Activated CD4-positive, alpha-beta T cell treated with anti-CD3 and anti-CD28 coated beads for 36 hours (primary cell): Measurements from ENCODE around the gene ZNF503. TPM values are rescaled to one million over a fixed set of nuclear protein-coding genes. Genes with fewer than 3 reads are reported as not detected.

ENCODE experiments used
- ATAC-seq: fragments of 200-7000 bp; cut with Tn5 transposase; one replicate; pipeline ENCODE4 v1.10.0; 2021; ENCODE audit warnings: mild to moderate bottlenecking, moderate library complexity
- CTCF ChIA-PET: fragments of 350-600 bp; sonication (Branson Sonifier 250); formaldehyde crosslinking; loops from one replicate; lab custom pipeline; 2021; ENCODE audit warnings: antibody characterized with exemption; lab: Charles Lee
- POLR2A ChIA-PET: fragments of 350-600 bp; sonication (Branson Sonifier 250); formaldehyde crosslinking; loops from one replicate; lab custom pipeline; 2021; ENCODE audit warnings: antibody characterized with exemption, inconsistent platforms; lab: Charles Lee
- DNase-seq: peaks from one replicate; pipeline ENCODE4 v3.0.0-alpha.2; 2020
- H3K27ac Mint-ChIP-seq: one replicate; pipeline ENCODE4 v1.8.0; 2021; ENCODE audit warnings: mixed read lengths
- H3K27me3 Mint-ChIP-seq: one replicate; pipeline ENCODE4 v1.8.0; 2021; ENCODE audit warnings: mixed read lengths
- H3K36me3 Mint-ChIP-seq: one replicate; pipeline ENCODE4 v1.8.0; 2021; ENCODE audit warnings: low read depth, mixed read lengths
- H3K4me1 Mint-ChIP-seq: one replicate; pipeline ENCODE4 v1.8.0; 2021; ENCODE audit warnings: mixed read lengths
- H3K4me3 Mint-ChIP-seq: one replicate; pipeline ENCODE4 v1.8.0; 2021; ENCODE audit warnings: mild to moderate bottlenecking, moderate library complexity, mixed read lengths
- H3K9me3 Mint-ChIP-seq: one replicate; pipeline ENCODE4 v1.8.0; 2021; ENCODE audit warnings: low read depth, mixed read lengths
- intact Hi-C, 2 experiments: fragments of 100-400 bp; cut with DNase I in 1 of 2; cut with micrococcal nuclease in 1 of 2; formaldehyde crosslinking; loops; one replicate each; pipeline versions ENCODE4 v1.14.2 to v1.15.1; 2022 to 2024; cut with DNase I, micrococcal nuclease
- total RNA-seq, 2 experiments: library from RNA; stranded (reverse); gene quantifications; one replicate each; pipeline ENCODE4 v1.2.3, GENCODE V29; 2021

The ZNF503 gene
- total RNA-seq, 2 experiments from 2014 or later, result 0.40 to 0.46 TPM

DNA sequence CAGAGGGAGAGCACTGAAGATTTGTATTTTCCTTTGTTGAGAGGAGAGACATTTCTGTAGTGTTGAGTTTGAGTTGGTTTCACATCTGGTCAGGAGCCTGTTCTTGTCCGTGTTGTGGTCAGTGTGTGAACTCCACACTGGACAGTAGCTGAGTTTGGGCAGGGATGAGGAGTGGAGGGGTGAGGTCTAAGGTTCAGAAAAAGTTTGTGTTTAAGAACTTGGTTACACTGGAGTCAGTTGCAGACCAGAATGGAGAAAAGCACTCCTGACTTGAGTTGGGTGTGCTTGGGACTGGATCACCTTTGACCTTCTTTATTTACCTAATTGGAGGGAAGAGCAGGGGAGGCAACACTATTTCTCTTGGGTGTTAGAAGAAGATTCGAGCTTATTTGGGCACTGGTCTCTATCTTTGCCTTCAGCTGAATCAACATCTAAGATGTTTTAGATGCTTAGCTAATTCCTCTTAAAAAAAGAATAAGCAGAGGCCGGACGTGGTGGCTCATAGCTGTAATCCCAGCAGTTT is 38.8 kb upstream of the ZNF503 start:
- Mint-ChIP-seq H3K27ac (no peak overlapping the region), H3K4me3 (no peak overlapping the region), H3K36me3 (no peaks in the 10 kb centered on the region), H3K27me3 (peaks cover 11% of the 10 kb centered on the region), H3K4me1 (no peaks in the 10 kb centered on the region), H3K9me3 (peaks cover 15% of the 10 kb centered on the region)
- POLR2A ChIA-PET, result no interaction called here
- intact Hi-C loops, result no loop called here
- no peak for DNase-seq
- ATAC-seq, result no peak
- CTCF ChIA-PET, result no interaction called here

DNA sequence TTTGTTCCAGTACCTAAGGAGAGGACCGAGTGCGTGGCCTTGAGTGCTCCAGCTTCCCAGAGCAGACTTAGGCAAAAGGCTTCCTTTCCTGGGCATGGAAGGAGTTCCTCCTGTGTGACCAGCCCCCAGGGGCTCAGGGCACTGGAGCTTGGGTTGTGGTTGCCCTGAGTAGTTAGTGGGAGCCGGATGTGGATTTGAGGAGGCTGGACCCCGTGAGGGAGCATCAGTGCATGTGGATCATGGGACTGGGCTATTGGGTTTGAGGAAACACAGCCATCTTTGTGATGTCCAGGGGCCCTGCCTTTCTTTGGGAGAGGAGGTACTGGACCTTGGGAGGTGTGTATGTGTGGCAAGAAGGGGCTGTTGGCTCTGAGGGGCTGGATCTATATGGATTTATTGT is 38.2 kb upstream of the ZNF503 start:
- ATAC-seq (no peak), DNase-seq (no peak)
- H3K27me3 Mint-ChIP-seq, result peaks cover 11% of the 10 kb centered on the region
- POLR2A ChIA-PET, result no interaction called here
- H3K27ac Mint-ChIP-seq, result no peak overlapping the region
- CTCF ChIA-PET, result no interaction called here
- H3K4me3 Mint-ChIP-seq, result no peak overlapping the region
- peaks cover 15% of the 10 kb centered on the region for H3K9me3 Mint-ChIP-seq
- H3K4me1 Mint-ChIP-seq, result no peaks in the 10 kb centered on the region
- H3K36me3 Mint-ChIP-seq, result no peaks in the 10 kb centered on the region
- intact Hi-C loops, result no loop called here

DNA sequence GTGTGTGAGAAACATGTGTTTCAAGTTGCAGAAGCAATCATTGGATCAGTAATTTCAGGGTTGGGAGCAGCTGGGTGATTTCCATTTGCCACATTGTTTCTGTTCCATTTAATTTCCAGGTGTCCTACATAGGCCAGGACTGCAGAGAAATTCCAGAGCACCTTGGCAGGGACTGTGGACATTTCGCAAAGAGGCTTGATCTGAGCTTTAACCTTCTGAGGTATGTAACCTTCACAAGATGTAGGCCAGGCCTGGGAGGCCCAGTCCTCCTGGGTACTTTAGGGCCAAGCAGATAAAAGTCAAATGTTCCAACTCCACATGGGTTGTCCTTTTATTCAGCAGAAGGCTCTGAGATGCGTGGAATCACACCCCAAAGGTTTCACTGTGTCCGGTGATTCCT is 36.7 kb upstream of the ZNF503 start:
- ChIA-PET POLR2A (no interaction called here), CTCF (no interaction called here)
- H3K9me3 Mint-ChIP-seq, result peaks cover 7% of the 10 kb centered on the region
- intact Hi-C loops, result no loop called here
- H3K27ac Mint-ChIP-seq, result no peak overlapping the region
- H3K36me3 Mint-ChIP-seq, result no peaks in the 10 kb centered on the region
- H3K4me1 Mint-ChIP-seq, result no peaks in the 10 kb centered on the region
- no peak overlapping the region for H3K4me3 Mint-ChIP-seq
- ATAC-seq, result no peak
- peaks cover 16% of the 10 kb centered on the region for H3K27me3 Mint-ChIP-seq
- no peak for DNase-seq

DNA sequence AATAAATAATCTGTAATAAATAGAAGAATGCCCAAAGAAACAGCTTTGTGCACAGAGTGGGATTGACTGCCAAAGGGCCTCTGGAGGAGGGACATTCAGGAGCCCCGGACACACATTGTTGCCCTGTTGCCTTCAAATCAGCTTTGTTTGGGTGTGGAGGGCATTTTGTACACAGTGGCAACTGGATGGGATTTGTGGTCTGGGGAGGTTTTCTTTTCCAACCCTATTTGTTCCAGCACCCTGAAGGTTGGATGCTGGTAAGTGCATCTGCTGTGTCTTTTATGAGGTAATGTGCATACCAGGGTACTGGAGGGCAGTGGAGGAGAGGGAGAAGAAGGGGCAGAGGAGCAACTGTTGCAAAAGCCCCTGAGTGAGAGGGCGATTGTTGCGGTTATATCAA is 36.1 kb upstream of the ZNF503 start:
- POLR2A ChIA-PET, result no interaction called here
- Mint-ChIP-seq H3K36me3 (no peaks in the 10 kb centered on the region), H3K4me1 (no peaks in the 10 kb centered on the region), H3K27me3 (peaks cover 20% of the 10 kb centered on the region), H3K4me3 (no peak overlapping the region), H3K27ac (no peak overlapping the region), H3K9me3 (peaks cover 4% of the 10 kb centered on the region)
- intact Hi-C loops, result no loop called here
- CTCF ChIA-PET, result no interaction called here
- DNase-seq (no peak), ATAC-seq (no peak)

DNA sequence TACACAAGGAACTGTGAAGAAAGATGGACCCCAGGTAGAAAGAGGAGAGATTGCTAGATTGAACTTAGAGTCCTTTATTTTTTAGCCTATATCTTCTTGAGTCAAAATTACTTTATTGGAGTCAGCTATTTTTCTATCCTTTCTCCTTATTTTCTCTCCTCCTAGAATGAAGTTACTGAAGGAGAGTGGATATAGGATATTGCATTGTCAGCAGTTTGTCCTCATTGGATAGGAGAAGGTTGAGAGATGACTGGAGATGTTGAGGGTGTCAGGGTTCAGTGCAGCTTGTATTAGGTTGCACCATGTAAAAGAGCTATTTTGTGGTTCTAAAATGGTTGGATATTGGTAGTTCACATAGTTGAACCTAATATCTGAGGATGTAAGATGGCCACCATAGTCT is 35.3 kb upstream of the ZNF503 start:
- DNase-seq, result no peak
- no peak overlapping the region for H3K27ac Mint-ChIP-seq
- ATAC-seq, result no peak
- H3K4me3 Mint-ChIP-seq, result no peak overlapping the region
- no peaks in the 10 kb centered on the region for H3K9me3 Mint-ChIP-seq
- ChIA-PET POLR2A (no interaction called here), CTCF (no interaction called here)
- no peaks in the 10 kb centered on the region for H3K4me1 Mint-ChIP-seq
- H3K27me3 Mint-ChIP-seq, result peaks cover 28% of the 10 kb centered on the region
- no peaks in the 10 kb centered on the region for H3K36me3 Mint-ChIP-seq
- intact Hi-C loops, result no loop called here

DNA sequence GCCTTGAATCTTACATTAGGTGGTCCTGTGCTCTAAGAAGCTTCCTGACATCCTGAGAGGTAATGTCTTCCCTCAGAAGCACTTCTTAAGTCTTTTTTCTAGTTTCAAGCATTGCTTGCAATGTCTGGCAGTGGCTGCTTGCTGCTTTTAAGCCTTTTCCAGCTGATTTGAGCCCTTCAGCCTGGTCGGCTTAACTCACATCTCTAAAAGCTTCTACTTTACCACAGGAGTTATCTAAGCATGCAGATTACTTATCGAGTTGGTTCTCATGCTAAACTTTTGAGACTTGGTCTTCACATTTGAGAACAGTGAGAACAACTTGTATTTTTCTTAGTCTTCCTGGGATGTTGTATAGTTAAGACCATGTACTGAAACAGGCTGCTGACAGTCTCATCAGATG is 33.7 kb upstream of the ZNF503 start:
- ATAC-seq, result no peak
- peaks cover 30% of the 10 kb centered on the region for H3K27me3 Mint-ChIP-seq
- intact Hi-C loops, result no loop called here
- no peak overlapping the region for H3K4me3 Mint-ChIP-seq
- ChIA-PET POLR2A (no interaction called here), CTCF (interaction anchor here (0.7 kb wide), 1 partner anchor 8 kb away, joined by 3 read pairs; no protein-coding TSS in a partner anchor)
- no peaks in the 10 kb centered on the region for H3K9me3 Mint-ChIP-seq
- no peak overlapping the region for H3K27ac Mint-ChIP-seq
- DNase-seq, result no peak
- no peaks in the 10 kb centered on the region for H3K36me3 Mint-ChIP-seq
- H3K4me1 Mint-ChIP-seq, result no peaks in the 10 kb centered on the region

DNA sequence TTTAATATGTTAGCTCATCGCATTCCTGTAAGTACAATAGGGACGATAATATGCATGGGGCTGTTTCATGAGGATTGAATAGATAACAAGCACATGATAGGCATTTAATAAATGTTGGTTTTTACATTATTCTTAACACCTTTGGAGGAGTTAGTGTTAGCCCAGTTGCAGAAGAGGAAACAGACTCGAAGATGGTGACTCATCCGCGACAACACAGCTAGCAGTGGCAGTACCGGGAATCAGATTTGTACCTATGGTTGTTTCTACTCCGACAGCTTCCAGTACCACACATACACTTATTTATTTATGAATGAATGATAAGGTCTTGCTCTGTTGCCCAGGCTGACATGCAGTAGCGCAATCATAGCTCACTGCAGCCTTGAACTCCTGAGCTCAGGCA is 32.7 kb upstream of the ZNF503 start:
- DNase-seq (no peak), ATAC-seq (no peak)
- no peak overlapping the region for H3K27ac Mint-ChIP-seq
- intact Hi-C loops, result no loop called here
- H3K4me1 Mint-ChIP-seq, result no peaks in the 10 kb centered on the region
- H3K36me3 Mint-ChIP-seq, result no peaks in the 10 kb centered on the region
- H3K9me3 Mint-ChIP-seq, result no peaks in the 10 kb centered on the region
- ChIA-PET POLR2A (no interaction called here), CTCF (interaction anchor here (0.5 kb wide), 1 partner anchor 104 kb away, joined by 3 read pairs; no protein-coding TSS in a partner anchor)
- peaks cover 34% of the 10 kb centered on the region for H3K27me3 Mint-ChIP-seq
- H3K4me3 Mint-ChIP-seq, result no peak overlapping the region

DNA sequence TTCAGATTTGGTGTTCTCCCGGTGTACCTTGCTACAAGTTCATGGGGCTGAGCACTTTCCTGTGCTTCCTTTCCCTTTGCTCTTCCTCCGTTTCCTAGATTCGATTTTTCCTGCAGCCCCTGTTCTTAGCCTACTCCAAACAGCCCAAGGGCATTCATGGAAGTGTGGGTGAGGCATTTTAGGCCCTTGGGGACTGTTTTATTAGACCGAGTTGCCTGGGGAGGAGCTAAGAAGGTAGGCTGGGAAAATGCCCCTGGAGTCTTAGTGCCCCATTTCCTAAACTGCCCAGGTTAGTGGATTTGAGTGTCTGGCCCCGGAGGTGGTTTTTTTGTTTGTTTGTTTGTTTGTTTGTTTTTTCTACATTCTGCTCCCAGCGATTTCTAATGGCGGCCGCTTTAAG is 31.7 kb upstream of the ZNF503 start:
- H3K4me1 Mint-ChIP-seq, result no peaks in the 10 kb centered on the region
- DNase-seq, result no peak
- no peak for ATAC-seq
- ChIA-PET CTCF (no interaction called here), POLR2A (interaction anchor here (0.6 kb wide), 1 partner anchor 9 kb away, joined by 4 read pairs; no protein-coding TSS in a partner anchor)
- H3K9me3 Mint-ChIP-seq, result no peaks in the 10 kb centered on the region
- intact Hi-C loops, result no loop called here
- no peak overlapping the region for H3K4me3 Mint-ChIP-seq
- peaks cover 36% of the 10 kb centered on the region for H3K27me3 Mint-ChIP-seq
- no peak overlapping the region for H3K27ac Mint-ChIP-seq
- no peaks in the 10 kb centered on the region for H3K36me3 Mint-ChIP-seq

DNA sequence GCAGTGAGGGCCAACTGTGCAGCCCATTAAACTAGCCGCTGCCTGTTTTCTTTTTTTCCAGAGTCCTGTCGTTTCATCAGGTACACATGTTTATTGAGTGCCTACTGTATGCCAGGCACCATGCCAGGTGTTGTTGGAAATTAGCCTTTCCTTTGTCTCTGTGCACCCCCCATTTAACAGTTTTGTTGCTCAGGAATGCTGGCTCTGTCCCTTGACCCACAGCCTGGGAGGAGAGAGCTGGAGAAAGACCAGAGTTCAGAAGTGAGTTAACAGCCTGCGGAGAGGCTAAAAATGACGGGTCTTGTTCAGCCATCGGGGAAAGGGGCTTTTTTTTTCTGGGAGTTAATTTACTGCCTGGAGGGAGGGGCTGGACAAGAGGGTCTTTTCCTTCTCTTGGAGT is 31.2 kb upstream of the ZNF503 start:
- peaks cover 36% of the 10 kb centered on the region for H3K27me3 Mint-ChIP-seq
- CTCF ChIA-PET, result no interaction called here

DNA sequence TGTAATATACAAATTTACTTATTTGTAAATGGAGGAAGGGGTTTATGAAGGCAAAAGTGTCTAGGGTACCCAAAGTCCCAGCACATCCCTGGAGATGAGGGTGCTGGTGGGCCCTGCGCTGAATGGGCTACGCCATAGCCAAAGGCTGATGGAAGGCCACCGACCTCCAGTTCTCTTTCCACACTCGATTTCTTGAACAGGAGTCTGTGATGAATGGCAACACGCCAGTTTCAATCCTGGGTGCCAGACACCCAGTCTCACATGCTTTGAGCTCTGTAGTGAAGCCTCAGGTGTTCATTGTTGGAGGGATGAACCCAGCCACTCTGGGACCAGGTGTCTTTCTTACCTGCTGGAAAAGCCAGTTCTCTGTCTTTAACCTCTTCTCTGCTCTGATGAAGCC is 30.6 kb upstream of the ZNF503 start:
- POLR2A ChIA-PET, result no interaction called here
- no peaks in the 10 kb centered on the region for H3K9me3 Mint-ChIP-seq
- H3K27ac Mint-ChIP-seq, result no peak overlapping the region
- no peak overlapping the region for H3K4me3 Mint-ChIP-seq
- H3K4me1 Mint-ChIP-seq, result no peaks in the 10 kb centered on the region
- ATAC-seq, result no peak
- CTCF ChIA-PET, result interaction anchor here (0.5 kb wide), 1 partner anchor 593 kb away, joined by 4 read pairs; no protein-coding TSS in a partner anchor
- DNase-seq, result no peak
- intact Hi-C loops, result no loop called here
- H3K36me3 Mint-ChIP-seq, result no peaks in the 10 kb centered on the region
- H3K27me3 Mint-ChIP-seq, result peaks cover 34% of the 10 kb centered on the region

More for the DNA sequence above, 31.2 kb upstream of the ZNF503 start:
- H3K4me3 Mint-ChIP-seq, result no peak overlapping the region
- no peaks in the 10 kb centered on the region for H3K4me1 Mint-ChIP-seq
- no peak overlapping the region for H3K27ac Mint-ChIP-seq
- no peak for ATAC-seq
- no peaks in the 10 kb centered on the region for H3K9me3 Mint-ChIP-seq
- POLR2A ChIA-PET, result interaction anchor here (0.6 kb wide), 1 partner anchor 9 kb away, joined by 4 read pairs; no protein-coding TSS in a partner anchor
- intact Hi-C loops, result no loop called here
- DNase-seq, result no peak
- H3K36me3 Mint-ChIP-seq, result no peaks in the 10 kb centered on the region

DNA sequence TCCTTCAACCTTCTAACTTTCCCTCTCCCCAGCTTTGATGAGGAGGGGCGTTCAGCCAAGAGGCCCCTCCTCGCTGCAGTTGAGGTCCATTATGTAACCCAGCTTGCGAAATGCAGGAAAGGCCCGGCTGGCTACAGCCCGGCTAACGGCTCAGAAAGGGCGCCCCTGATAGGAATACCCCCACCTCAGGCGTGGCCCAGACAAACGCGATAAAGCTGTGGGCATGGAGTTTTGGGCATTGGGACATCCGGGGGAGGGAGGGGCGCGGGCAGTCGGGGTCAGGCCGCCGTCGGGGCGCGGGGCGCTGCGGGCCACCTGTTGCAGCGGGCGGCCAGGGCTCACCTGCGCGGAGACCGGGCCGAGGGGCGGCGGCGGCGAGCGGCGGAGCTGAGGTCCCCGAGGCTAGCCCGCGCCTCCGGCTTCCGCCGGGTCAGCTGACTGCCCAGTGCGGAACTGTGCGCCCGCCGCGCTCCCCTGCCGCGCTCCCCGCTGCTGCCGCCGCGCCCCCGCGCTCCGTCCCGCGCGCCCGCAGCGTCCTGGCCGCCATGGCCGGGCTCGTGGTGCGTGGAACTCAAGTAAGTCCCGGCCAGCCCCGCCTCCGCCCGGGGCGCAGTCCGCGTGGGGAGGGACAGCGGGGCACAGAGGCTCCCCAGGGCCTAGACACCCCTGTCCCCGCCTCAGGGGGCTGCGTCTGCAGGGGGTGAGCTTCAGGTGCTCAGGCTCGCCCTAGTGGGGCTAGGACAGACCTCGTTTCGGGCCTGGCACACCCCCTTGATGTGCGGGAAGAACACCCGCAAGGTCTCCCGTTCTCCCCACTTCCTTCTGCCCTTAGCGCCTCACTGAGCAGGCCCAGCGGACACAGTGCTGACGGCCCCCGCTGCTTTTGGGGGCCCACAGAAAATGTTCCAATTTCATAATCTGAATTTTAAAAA is 29.9 kb upstream of the ZNF503 start, which contains the start of gene LRMDA:
TSS of gene LRMDA (plus strand) at position 445 of the 932 bp plus-strand sequence.
- H3K4me3 Mint-ChIP-seq, result no peak within 1 kb of the TSS
- no peak for ATAC-seq
- no peaks in the 10 kb centered on the region for H3K4me1 Mint-ChIP-seq
- DNase-seq, result no peak
- no peaks in the 10 kb centered on the region for H3K9me3 Mint-ChIP-seq
- H3K36me3 Mint-ChIP-seq, result no peaks in the 10 kb centered on the region
- intact Hi-C loops, result no loop called here
- CTCF ChIA-PET, result interaction anchor here (0.5 kb wide), 1 partner anchor 594 kb away, joined by 4 read pairs; no protein-coding TSS in a partner anchor
- H3K27ac Mint-ChIP-seq, result no peak within 1 kb of the TSS
- peaks cover 33% of the 10 kb centered on the region for H3K27me3 Mint-ChIP-seq
- POLR2A ChIA-PET, result no interaction called here
